NT2/D1 (cell line): ENCODE measurements around the gene PPA2.

Experiments
- SUZ12 ChIP-seq: IDR thresholded peaks from 2 replicates; pipeline ENCODE4 v1.6.1; 2011; ENCODE audit not compliant: insufficient read length, insufficient read depth; ENCODE audit errors: extremely low read depth
- YY1 ChIP-seq: IDR thresholded peaks from 2 replicates; pipeline ENCODE4 v1.6.1; 2011; ENCODE audit not compliant: insufficient read length, insufficient read depth
- ZNF274 ChIP-seq: IDR thresholded peaks from 2 replicates; pipeline ENCODE4 v1.6.1; 2011; ENCODE audit warnings: mild to moderate bottlenecking, low read depth, low read length

DNA sequence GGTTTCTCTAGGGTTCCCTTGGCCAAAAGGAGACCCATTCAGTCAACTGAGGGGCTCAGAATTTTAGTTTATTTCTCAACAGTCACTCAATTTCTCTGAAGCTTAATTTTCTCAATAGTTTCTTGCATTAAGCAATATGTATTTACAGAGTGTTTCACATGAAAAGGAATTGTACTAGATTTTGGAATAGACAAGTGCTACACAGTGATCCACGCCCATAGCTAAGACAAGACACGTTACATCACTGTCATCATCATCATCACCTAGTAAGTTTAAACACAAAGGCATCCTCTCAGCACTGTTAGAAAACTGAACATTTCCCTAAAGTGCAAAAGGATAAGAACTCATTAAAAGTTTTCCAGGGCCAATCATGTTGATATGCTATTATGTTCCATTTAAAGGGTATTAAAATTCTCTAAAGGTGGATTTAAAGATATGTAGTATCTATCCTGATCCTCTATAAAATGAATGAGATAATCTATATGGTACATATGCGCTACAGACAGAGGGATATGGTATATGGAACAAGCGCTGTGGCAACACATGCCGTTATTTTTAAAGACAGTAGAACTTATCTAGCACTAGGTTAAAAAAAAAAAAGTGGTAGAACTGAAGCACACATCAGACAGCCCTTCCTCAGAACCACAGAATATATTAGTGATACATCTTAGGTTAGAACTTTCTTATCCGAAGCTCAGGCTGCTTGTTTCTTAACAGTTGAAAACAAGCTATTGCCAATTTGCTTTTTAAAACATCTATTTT is 12.1 kb downstream of the PPA2 start:
- TF ChIP-seq SUZ12 (no peak), YY1 (no peak), ZNF274 (no peak)
